GM13977 (cell line): Measurements from ENCODE around the gene GALNT14.
"Not testable (repeated sequence)": the region's sequence is repeated elsewhere in the genome, so short reads cannot be mapped to it uniquely, and the experiment has no call there.

Experiments used
- DNase-seq: peaks from one replicate; pipeline ENCODE4 v3.0.0; 2012; ENCODE audit warnings: low spot score
- CTCF ChIP-seq: IDR thresholded peaks from 2 replicates; pipeline ENCODE4 v1.5.1; 2012; ENCODE audit warnings: mild to moderate bottlenecking, control low read depth; ENCODE audit not compliant: insufficient read depth; ENCODE audit errors: extremely low read depth, missing control alignments
- in situ Hi-C: fragments of 300-500 bp; cut with MboI; formaldehyde crosslinking; loops from one replicate; pipeline ENCODE4 v1.12.0; 2022; ENCODE audit warnings: low sequenced_read_pairs, low pct_unique_long_range_greater_than_20kb, mixed read lengths, inconsistent platforms; ENCODE audit not compliant: unreplicated experiment

GALNT14 gene

DNA sequence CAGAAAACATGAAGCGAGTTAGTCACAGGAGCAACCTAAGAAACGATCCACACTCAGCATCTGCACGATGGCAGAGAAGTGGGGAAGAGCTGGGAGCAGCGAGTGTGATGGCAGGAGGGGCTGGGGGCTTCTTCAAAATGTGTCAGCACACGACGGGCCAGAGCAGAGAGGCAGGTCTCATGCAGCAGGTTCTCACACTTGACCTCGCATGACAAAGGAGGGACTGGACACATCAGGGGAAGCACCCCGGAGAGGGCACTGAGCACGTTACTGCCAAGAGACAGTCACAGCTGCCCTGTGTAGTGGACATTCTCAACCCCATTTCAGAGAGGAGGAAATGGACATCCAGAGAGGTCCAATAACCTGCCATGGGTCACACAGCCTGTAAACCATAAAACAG, 226.9 kb downstream of the GALNT14 start:
- DNase-seq, result no peak
- in situ Hi-C loops, result no loop called here
- no peak for TF ChIP-seq CTCF

GRCh38 chr2:30910686-30911085, 227.6 kb downstream of the GALNT14 start:
- in situ Hi-C loops, result no loop called here
- DNase-seq, result no peak
- TF ChIP-seq CTCF, result no peak

GRCh38 chr2:30904437-30904836, 233.8 kb downstream of the GALNT14 start:
- DNase-seq, in situ Hi-C loops: not testable (repeated sequence)

GRCh38 chr2:30903326-30903725, 234.9 kb downstream of the GALNT14 start:
- no peak for TF ChIP-seq CTCF
- no peak for DNase-seq
- in situ Hi-C loops, result no loop called here

GRCh38 chr2:30900381-30900780, 237.9 kb downstream of the GALNT14 start:
- no peak for TF ChIP-seq CTCF
- in situ Hi-C loops, result no loop called here
- DNase-seq, result no peak

GRCh38 chr2:30899516-30900054, 238.7 kb downstream of the GALNT14 start:
- in situ Hi-C loops, result no loop called here
- no peak for DNase-seq
- TF ChIP-seq CTCF, result no peak

- TF ChIP-seq CTCF, result no peak
- in situ Hi-C loops, result no loop called here
- DNase-seq, result no peak
These were observed 240.7 kb downstream of the GALNT14 start for GRCh38 chr2:30897539-30897938.
